Measurements from ENCODE around the gene CGRRF1. TPM values are rescaled to one million over a fixed set of nuclear protein-coding genes. Genes with fewer than 3 reads are reported as not detected.
A peak's percentile ranks its signal among the peaks of the same experiment; 100 is the strongest.

Gene CGRRF1
- total RNA-seq, 1 experiment from 2014 or later: 19.1 TPM

- peaks cover 6 to 32% (median 28%) of the 10 kb centered on the region in 3 experiments; a peak in 6 of 7 replicates for H3K36me3 Mint-ChIP-seq (ENCODE audit: insufficient read depth in 1 of 3, low read depth in 3 of 3)
- H3K27ac Mint-ChIP-seq: peak overlapping the region in 2 of 3 experiments; percentile 25 to 45; a peak in 2 of 7 replicates
- Histone ChIP-seq H3K23me2 (ENCODE audit: insufficient read length, low read depth, low read length, poor library complexity, severe bottlenecking) (no peaks in the 10 kb centered on the region), H3K4me1 (ENCODE audit: insufficient read depth, low read length) (no peaks in the 10 kb centered on the region), H3K18ac (ENCODE audit: insufficient read length, low read depth, low read length) (no peak overlapping the region), H3K4me2 (ENCODE audit: insufficient read depth, insufficient read length, low read length) (no peak overlapping the region), H2AFZ (ENCODE audit: low read length) (no peak overlapping the region), H3K14ac (ENCODE audit: insufficient read depth, low read length) (no peak overlapping the region), H3K79me2 (ENCODE audit: insufficient read depth, low read length) (no peaks in the 10 kb centered on the region), H3K56ac (ENCODE audit: insufficient read length, low read depth, low read length) (no peak overlapping the region), H3K23ac (ENCODE audit: insufficient read length, low read depth, low read length) (no peak overlapping the region), H3K9ac (ENCODE audit: extremely low read depth, insufficient read length, low read length) (no peak overlapping the region), H2BK5ac (ENCODE audit: insufficient read length, low read length) (no peak overlapping the region), H2BK120ac (ENCODE audit: low read depth, low read length, poor library complexity, severe bottlenecking) (no peak overlapping the region), H4K91ac (ENCODE audit: insufficient read length, low read depth, low read length) (no peak overlapping the region), H2BK15ac (ENCODE audit: low read depth, low read length) (no peak overlapping the region), H4K8ac (replicated peaks; ENCODE audit: insufficient read length, low read depth, low read length) (no peak overlapping the region), H3K79me1 (ENCODE audit: insufficient read depth, low read depth, low read length, poor library complexity, severe bottlenecking) (no peaks in the 10 kb centered on the region), H4K5ac (ENCODE audit: insufficient read length, low read depth, low read length) (no peak overlapping the region), H4K20me1 (ENCODE audit: control insufficient read depth, insufficient read depth, insufficient read length) (no peaks in the 10 kb centered on the region), H3K27me3 (ENCODE audit: insufficient read depth, low read length) (no peaks in the 10 kb centered on the region), H3K9me3 (ENCODE audit: control insufficient read depth, low read depth, low read length) (no peaks in the 10 kb centered on the region), H3K4ac (ENCODE audit: low read depth, low read length) (no peak overlapping the region), H2AK5ac (ENCODE audit: insufficient read length, low read length) (no peak overlapping the region), H3K27ac (ENCODE audit: insufficient read length, low read depth, low read length) (no peak overlapping the region), H2BK12ac (ENCODE audit: insufficient read length, low read depth, low read length) (no peak overlapping the region), H3T11ph (ENCODE audit: low read length) (no peak overlapping the region), H2BK20ac (ENCODE audit: low read depth, low read length, poor library complexity, severe bottlenecking) (no peak overlapping the region)
- no peaks in the 10 kb centered on the region for H3K27me3 Mint-ChIP-seq (ENCODE audit: low read depth)
- no peak overlapping the region for H3K4me3 Mint-ChIP-seq
- no peaks in the 10 kb centered on the region for H3K9me3 Mint-ChIP-seq
- WGBS (ENCODE audit: extremely low coverage, insufficient read length, low lambda C conversion rate): no CpG with 5 or more reads among the region's 4 CpGs
- TF ChIP-seq CTCF (conservative IDR thresholded peaks at IDR 0.05): no peak
- H3K4me1 Mint-ChIP-seq: peaks cover 16 to 19% of the 10 kb centered on the region in 2 experiments
- no peak for DNase-seq
These were observed 33.8 kb upstream of the CGRRF1 start for GRCh38 chr14:54475911-54476310.

Measured in H9 (cell line).